Smooth muscle cell (in vitro differentiated cells): ENCODE results near the gene POU6F2. TPM values are rescaled to one million over a fixed set of nuclear protein-coding genes. Genes with fewer than 3 reads are reported as not detected.

ENCODE experiments used
- DNase-seq: peaks from one replicate; lab custom pipeline; 2025; ENCODE audit not compliant: unreplicated experiment; lab: John Stamatoyannopoulos, UW
- H2AFZ ChIP-seq: fragments of 200-600 bp; sonication (generic); 2 replicates; pipeline ENCODE4 v1.6.0; 2016; ENCODE audit warnings: antibody characterized with exemption, low read depth, mild to moderate bottlenecking
- H3F3A ChIP-seq: fragments of 200-600 bp; sonication (generic); 2 replicates; pipeline ENCODE4 v1.6.0; 2017; ENCODE audit warnings: antibody characterized with exemption, low read depth
- H3K27ac ChIP-seq: fragments of 200-600 bp; sonication (generic); 2 replicates; pipeline ENCODE4 v1.5.1; 2016; ENCODE audit warnings: low read depth, mild to moderate bottlenecking
- H3K27me3 ChIP-seq: fragments of 200-600 bp; sonication (generic); 2 replicates; pipeline ENCODE4 v1.6.1; 2016; ENCODE audit warnings: low read depth, mild to moderate bottlenecking
- H3K36me3 ChIP-seq: fragments of 200-600 bp; sonication (generic); 2 replicates; pipeline ENCODE4 v1.5.1; 2016; ENCODE audit warnings: low read depth
- H3K4me1 ChIP-seq: fragments of 200-600 bp; sonication (generic); 2 replicates; pipeline ENCODE4 v1.5.1; 2016; ENCODE audit warnings: low read depth
- H3K4me2 ChIP-seq: fragments of 200-600 bp; sonication (generic); 2 replicates; pipeline ENCODE4 v1.6.0; 2016; ENCODE audit warnings: mild to moderate bottlenecking
- H3K4me3 ChIP-seq: fragments of 200-600 bp; sonication (generic); 2 replicates; pipeline ENCODE4 v1.5.1; 2016; ENCODE audit warnings: mild to moderate bottlenecking
- H3K79me2 ChIP-seq: fragments of 200-600 bp; sonication (generic); 2 replicates; pipeline ENCODE4 v1.6.0; 2016; ENCODE audit warnings: low read depth, mild to moderate bottlenecking
- H3K9ac ChIP-seq: fragments of 200-600 bp; sonication (generic); 2 replicates; pipeline ENCODE4 v1.6.0; 2016; ENCODE audit warnings: low read depth
- H3K9me3 ChIP-seq: fragments of 200-600 bp; sonication (generic); replicated peaks from 2 replicates; pipeline ENCODE4 v1.5.1; 2016; ENCODE audit warnings: low read depth
- H4K20me1 ChIP-seq: fragments of 200-600 bp; sonication (generic); 2 replicates; pipeline ENCODE4 v1.6.0; 2016; ENCODE audit warnings: low read depth
- CTCF ChIP-seq: fragments of 200-600 bp; sonication (generic); IDR thresholded peaks from 2 replicates; pipeline ENCODE4 v1.5.1; 2017; ENCODE audit warnings: borderline replicate concordance, mild to moderate bottlenecking, antibody characterized with exemption; ENCODE audit not compliant: insufficient read depth, poor library complexity, severe bottlenecking
- WGBS: methylation state at CpG from one replicate; pipeline ENCODE4 v1.1.7; 2016; ENCODE audit warnings: low lambda C conversion rate; 5-methylcytosine and 5-hydroxymethylcytosine counted together
- polyA plus RNA-seq: library from polyadenylated mRNA; unstranded; fragments of >200 nt; fragmentation: Nextera tagmentation; extraction: Ambion mirVana; gene quantifications from 2 replicates; pipeline ENCODE4 v1.2.1, GENCODE V29; 2016
- total RNA-seq: library from RNA; depleted of rRNA; stranded (reverse); fragments of >200 nt; gene quantifications from 2 replicates; pipeline ENCODE4 v1.2.3, GENCODE V29; 2014

Gene POU6F2
- total and polyA plus RNA-seq, 2 experiments from 2014 or later: 1.2 TPM

- Histone ChIP-seq H3K27me3 (no peaks in the 10 kb centered on the region), H3K4me1 (no peaks in the 10 kb centered on the region), H3K4me3 (no peak overlapping the region), H3K79me2 (no peaks in the 10 kb centered on the region), H3F3A (no peaks in the 10 kb centered on the region), H3K27ac (no peak overlapping the region), H2AFZ (no peak overlapping the region), H4K20me1 (no peaks in the 10 kb centered on the region), H3K9ac (no peak overlapping the region), H3K36me3 (no peaks in the 10 kb centered on the region), H3K4me2 (no peak overlapping the region), H3K9me3 (no peaks in the 10 kb centered on the region)
- 79% methylated on average over 6 of the region's 6 CpGs for WGBS
- no peak for DNase-seq
- TF ChIP-seq CTCF: no peak
Measured at GRCh38 chr7:39017369-39017915, 39.7 kb downstream of the POU6F2 start.

- Histone ChIP-seq H3K79me2 (no peaks in the 10 kb centered on the region), H4K20me1 (no peaks in the 10 kb centered on the region), H3K4me3 (no peak overlapping the region), H3K36me3 (no peaks in the 10 kb centered on the region), H3K4me2 (no peak overlapping the region), H3F3A (no peaks in the 10 kb centered on the region), H3K9me3 (peaks cover 11% of the 10 kb centered on the region), H3K27me3 (no peaks in the 10 kb centered on the region), H3K4me1 (no peaks in the 10 kb centered on the region), H3K9ac (no peak overlapping the region), H3K27ac (no peak overlapping the region), H2AFZ (no peak overlapping the region)
- no peak for TF ChIP-seq CTCF
- no peak for DNase-seq
- WGBS: 93% methylated on average over 2 of the region's 2 CpGs
Measured at GRCh38 chr7:39022796-39023195, 45.1 kb downstream of the POU6F2 start.

- Histone ChIP-seq H3K9me3 (peaks cover 11% of the 10 kb centered on the region), H4K20me1 (no peaks in the 10 kb centered on the region), H2AFZ (no peak overlapping the region), H3K4me1 (no peaks in the 10 kb centered on the region), H3K36me3 (no peaks in the 10 kb centered on the region), H3K4me2 (no peak overlapping the region), H3K9ac (no peak overlapping the region), H3K27ac (no peak overlapping the region), H3F3A (no peaks in the 10 kb centered on the region), H3K27me3 (no peaks in the 10 kb centered on the region), H3K79me2 (no peaks in the 10 kb centered on the region), H3K4me3 (no peak overlapping the region)
- 82% methylated on average over 4 of the region's 4 CpGs for WGBS
- no peak for DNase-seq
- no peak for TF ChIP-seq CTCF
Measured at GRCh38 chr7:39027491-39027890, 49.8 kb downstream of the POU6F2 start.
